Spleen (tissue), 11 donors: Measurements from ENCODE around the gene TTC34. TPM values are rescaled to one million over a fixed set of nuclear protein-coding genes. Genes with fewer than 3 reads are reported as not detected.
"Not testable (repeated sequence)": the region's sequence is repeated elsewhere in the genome, so short reads cannot be mapped to it uniquely, and the experiment has no call there.

Experiments used
- DNase-seq: peaks from one replicate; pipeline ENCODE4 v3.0.0-alpha.2; 2020
- H3K27ac ChIP-seq, 8 donors: fragments of 200-600 bp; sonication (generic) in 7 of 8; 1 replicate in 4 of 8; 2 replicates in 4 of 8; pipeline versions ENCODE4 v1.5.0 to v1.8.0; 2016 to 2021; ENCODE audit warnings: inconsistent platforms in 4 of 8, mild to moderate bottlenecking in 4 of 8, moderate library complexity in 1 of 8
- H3K27me3 ChIP-seq, 7 donors: fragments of 200-600 bp; sonication (generic) in 6 of 7; replicated peaks in 1 of 7; 1 replicate in 4 of 7; 2 replicates in 3 of 7; pipeline versions ENCODE4 v1.5.0 to v1.8.0; 2016 to 2021; ENCODE audit warnings: inconsistent platforms in 3 of 7, mild to moderate bottlenecking in 1 of 7
- H3K36me3 ChIP-seq, 6 donors: fragments of 200-600 bp; sonication (generic) in 5 of 6; 1 replicate in 4 of 6; 2 replicates in 2 of 6; pipeline versions ENCODE4 v1.5.0 to v1.8.0; 2016 to 2021; ENCODE audit warnings: inconsistent platforms in 2 of 6
- H3K4me1 ChIP-seq, 6 donors: fragments of 200-600 bp; sonication (generic) in 5 of 6; 1 replicate in 3 of 6; 2 replicates in 3 of 6; pipeline versions ENCODE4 v1.5.0 to v1.8.0; 2016 to 2021; ENCODE audit warnings: inconsistent platforms in 3 of 6
- H3K4me3 ChIP-seq, 8 donors: fragments of 200-600 bp; sonication (generic) in 7 of 8; 1 replicate in 4 of 8; 2 replicates in 4 of 8; pipeline versions ENCODE4 v1.5.0 to v1.8.0; 2016 to 2021; ENCODE audit warnings: inconsistent platforms in 4 of 8, mild to moderate bottlenecking in 4 of 8, moderate library complexity in 2 of 8
- H3K9me3 ChIP-seq, 8 donors: fragments of 200-600 bp; sonication (generic) in 7 of 8; 1 replicate in 4 of 8; 2 replicates in 4 of 8; pipeline versions ENCODE4 v1.5.0 to v1.8.0; 2016 to 2021; ENCODE audit warnings: inconsistent platforms in 4 of 8
- WGBS, 5 donors: extraction: QIAGEN DNeasy Blood & Tissue Kit in 3 of 5; methylation state at CpG; one replicate each; pipeline versions ENCODE4 v1.1.5 to v1.1.7; 2013 to 2018; 5-methylcytosine and 5-hydroxymethylcytosine counted together
- intact Hi-C: fragments of 100-400 bp; cut with DNase I; formaldehyde crosslinking; loops from one replicate; pipeline ENCODE4 v1.15.0; 2023; ENCODE audit warnings: low total_unique reads
- polyA plus RNA-seq, 3 donors: library from polyadenylated mRNA; stranded (reverse); fragments of 200-250 nt; gene quantifications; one replicate each; pipeline ENCODE4 v1.2.1, GENCODE V29; 2013
- total RNA-seq, 7 donors: library from RNA; depleted of rRNA in 3 of 7; stranded (reverse); fragments of >200 nt in 3 of 7; fragmentation: NEBNext Ultra II Directional in 4 of 7; extraction: Animal tissue kit (Norgen Biotek cat#: 25700) in 4 of 7; gene quantifications; one replicate each; pipeline versions ENCODE4 v1.1.0 to v1.2.1, GENCODE V29; 2016 to 2021
- donor health status: healthy with polysubstance abuse.
- donor health status: DM: no; HTN: no; CAD: no; lungs with moderate emphysema.
- donor health status: DM: no; HTN: no; CAD: no.
- donor health status: Bipolar disorder and iron deficiency.
- donor health status: healthy.
- donor health status: DM: no; HTN: no; CAD: no.
- donor health status: DM: yes; HTN: yes; CAD: no.

Gene TTC34
- total and polyA plus RNA-seq, 10 donors = 0.09 to 2.8 (median 1.4) TPM

DNA sequence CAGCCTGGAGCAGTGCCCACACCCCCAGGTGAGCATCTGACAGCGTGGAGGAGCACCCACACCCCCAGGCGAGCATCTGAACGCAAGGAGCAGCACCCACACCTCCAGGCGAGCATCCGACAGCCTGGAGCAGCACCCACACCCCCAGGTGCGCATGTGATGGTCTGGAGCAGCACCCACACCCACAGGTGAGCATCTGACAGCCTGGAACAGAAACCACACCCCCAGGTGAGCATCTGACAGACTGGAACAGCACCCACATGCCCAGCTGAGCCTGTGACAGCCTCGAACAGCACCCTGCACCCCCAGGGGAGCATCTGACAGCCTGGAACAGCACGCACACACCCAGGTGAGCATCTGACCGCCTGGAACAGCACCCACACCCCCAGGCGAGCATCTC is 46.9 kb downstream of the TTC34 start:
- H3K4me1 ChIP-seq, H3K9me3 ChIP-seq, intact Hi-C loops, H3K27ac ChIP-seq, H3K4me3 ChIP-seq, H3K36me3 ChIP-seq: not testable (repeated sequence)
- 31 to 60% (median 43%) methylated on average over 1 to 6 of the region's 10 CpGs; no CpG with 5 or more reads in 2 of the 5 donors for WGBS, 5 donors
- DNase-seq = peak; percentile 8
- H3K27me3 ChIP-seq = peaks cover 0 to 26% (median 0%) of the 10 kb centered on the region in 7 donors

DNA sequence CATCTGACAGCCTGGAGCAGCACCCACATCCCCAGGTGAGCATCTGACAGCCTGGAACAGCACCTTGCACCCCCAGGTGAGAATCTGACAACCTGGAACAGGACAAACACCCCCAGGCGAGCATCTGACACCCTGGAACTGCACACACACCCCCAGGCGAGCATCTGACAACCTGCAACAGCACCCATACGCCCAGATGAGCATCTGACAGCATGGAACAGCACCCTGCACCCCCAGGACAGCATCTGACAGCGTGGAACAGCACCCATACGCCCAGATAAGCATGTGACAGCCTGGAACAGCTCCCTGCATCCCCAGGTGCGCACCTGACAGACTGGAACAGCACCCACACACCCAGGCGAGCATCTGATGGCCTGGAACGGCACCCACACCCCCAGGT is 49.0 kb downstream of the TTC34 start:
- H3K4me3 ChIP-seq, H3K4me1 ChIP-seq, H3K9me3 ChIP-seq, H3K27ac ChIP-seq, intact Hi-C loops, H3K36me3 ChIP-seq: not testable (repeated sequence)
- H3K27me3 ChIP-seq = peaks cover 0 to 26% (median 0%) of the 10 kb centered on the region in 7 donors
- peak; percentile 27 for DNase-seq
- WGBS, 5 donors = 4 to 22% (median 20%) methylated on average over 1 to 8 of the region's 8 CpGs

DNA sequence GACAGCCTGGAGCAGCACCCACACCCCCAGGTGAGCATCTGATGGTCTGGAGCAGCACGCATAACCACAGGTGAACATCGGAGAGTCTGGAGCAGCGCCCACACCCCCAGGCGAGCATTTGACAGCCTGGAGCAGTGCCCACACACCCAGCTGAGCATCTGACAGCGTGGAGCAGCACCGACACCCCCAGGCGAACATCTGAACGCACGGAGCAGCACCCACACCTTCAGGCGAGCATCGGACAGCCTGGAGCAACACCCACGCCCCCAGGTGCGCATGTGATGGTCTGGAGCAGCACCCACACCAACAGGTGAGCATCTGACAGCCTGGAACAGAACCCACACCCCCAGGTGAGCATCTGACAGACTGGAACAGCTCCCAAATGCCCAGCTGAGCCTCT is 49.6 kb downstream of the TTC34 start:
- H3K27ac ChIP-seq, H3K9me3 ChIP-seq, H3K4me1 ChIP-seq, intact Hi-C loops, H3K4me3 ChIP-seq, H3K36me3 ChIP-seq: not testable (repeated sequence)
- DNase-seq = peak; percentile 8
- WGBS, 5 donors = 47 to 57% (median 52%) methylated on average over 11 to 13 of the region's 13 CpGs; no CpG with 5 or more reads in 1 of the 5 donors
- peaks cover 0 to 26% (median 0%) of the 10 kb centered on the region in 7 donors for H3K27me3 ChIP-seq

DNA sequence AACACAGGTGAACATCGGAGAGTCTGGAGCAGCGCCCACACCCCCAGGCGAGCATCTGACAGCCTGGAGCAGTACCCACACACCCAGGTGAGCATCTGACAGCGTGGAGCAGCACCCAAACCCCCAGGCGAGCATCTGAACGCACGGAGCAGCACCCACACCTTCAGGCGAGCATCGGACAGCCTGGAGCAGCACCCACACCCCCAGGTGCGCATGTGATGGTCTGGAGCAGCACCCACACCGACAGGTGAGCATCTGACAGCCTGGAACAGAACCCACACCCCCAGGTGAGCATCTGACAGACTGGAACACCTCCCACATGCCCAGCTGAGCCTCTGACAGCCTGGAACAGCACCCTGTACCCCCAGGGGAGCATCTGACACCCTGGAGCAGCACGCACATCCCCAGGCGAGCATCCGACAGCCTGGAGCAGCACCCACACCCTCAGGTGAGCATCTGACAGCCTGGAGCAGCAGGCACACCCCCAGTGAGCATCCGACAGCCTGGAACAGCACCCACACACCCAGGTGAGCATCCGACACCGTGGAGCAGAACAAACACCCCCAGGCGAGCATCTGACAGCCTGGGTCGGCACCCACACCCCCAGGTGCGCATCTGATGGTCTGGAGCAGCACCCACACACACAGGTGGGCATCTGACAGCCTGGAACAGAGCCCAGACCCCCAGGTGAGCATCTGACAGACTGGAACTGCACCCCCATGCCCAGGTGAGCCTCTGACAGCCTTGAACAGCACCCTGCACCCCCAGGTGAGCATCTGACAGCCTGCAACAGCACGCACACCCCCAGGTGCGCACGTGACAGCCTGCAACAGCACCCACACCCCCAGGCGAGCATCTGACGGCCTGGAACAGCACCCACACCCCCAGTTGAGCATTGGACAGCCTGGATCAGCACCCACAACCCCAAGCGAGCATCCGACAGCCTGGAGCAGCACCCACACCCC is 50.4 kb downstream of the TTC34 start:
- H3K27ac ChIP-seq, H3K4me1 ChIP-seq, H3K9me3 ChIP-seq, intact Hi-C loops, H3K4me3 ChIP-seq, H3K36me3 ChIP-seq: not testable (repeated sequence)
- DNase-seq = peak; percentile 10
- 33 to 51% (median 47%) methylated on average over 3 to 27 of the region's 27 CpGs for WGBS, 5 donors
- H3K27me3 ChIP-seq = peaks cover 0 to 26% (median 0%) of the 10 kb centered on the region in 7 donors

DNA sequence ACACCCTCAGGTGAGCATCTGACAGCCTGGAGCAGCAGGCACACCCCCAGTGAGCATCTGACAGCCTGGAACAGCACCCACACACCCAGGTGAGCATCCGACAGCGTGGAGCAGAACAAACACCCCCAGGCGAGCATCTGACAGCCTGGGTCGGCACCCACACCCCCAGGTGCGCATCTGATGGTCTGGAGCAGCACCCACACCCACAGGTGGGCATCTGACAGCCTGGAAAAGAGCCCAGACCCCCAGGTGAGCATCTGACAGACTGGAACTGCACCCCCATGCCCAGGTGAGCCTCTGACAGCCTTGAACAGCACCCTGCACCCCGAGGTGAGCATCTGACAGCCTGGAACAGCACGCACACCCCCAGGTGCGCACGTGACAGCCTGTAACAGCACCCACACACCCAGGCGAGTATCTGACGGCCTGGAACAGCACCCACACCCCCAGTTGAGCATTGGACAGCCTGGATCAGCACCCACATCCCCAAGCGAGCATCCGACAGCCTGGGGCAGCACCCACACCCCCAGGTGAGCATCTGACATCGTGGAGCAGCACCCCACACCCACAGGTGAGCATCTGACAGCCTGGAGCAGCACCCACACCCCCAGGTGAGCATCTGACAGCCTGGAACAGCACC is 51.3 kb downstream of the TTC34 start:
- H3K27ac ChIP-seq, H3K9me3 ChIP-seq, H3K4me1 ChIP-seq, H3K4me3 ChIP-seq, intact Hi-C loops, H3K36me3 ChIP-seq: not testable (repeated sequence)
- WGBS, 5 donors = 39 to 69% (median 50%) methylated on average over 8 to 14 of the region's 14 CpGs; no CpG with 5 or more reads in 1 of the 5 donors
- H3K27me3 ChIP-seq = peaks cover 0 to 26% (median 0%) of the 10 kb centered on the region in 7 donors
- peak; percentile 55 for DNase-seq

DNA sequence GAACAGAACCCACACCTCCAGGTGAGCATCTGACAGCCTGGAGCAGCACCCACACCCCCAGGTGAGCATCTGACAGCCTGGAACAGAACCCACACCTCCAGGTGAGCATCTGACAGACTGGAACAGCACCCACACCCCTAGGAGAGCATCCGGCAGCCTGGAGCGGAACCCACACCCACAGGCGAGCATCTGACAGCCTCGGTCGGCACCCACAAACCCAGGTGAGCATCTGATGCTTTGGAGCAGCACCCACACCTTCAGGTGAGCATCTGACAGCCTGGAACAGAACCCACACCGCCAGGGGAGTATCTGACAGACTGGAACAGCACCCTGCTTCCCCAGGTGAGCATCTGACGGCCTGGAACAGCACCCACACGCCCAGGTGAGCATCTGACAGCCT is 52.9 kb downstream of the TTC34 start:
- H3K4me1 ChIP-seq, H3K4me3 ChIP-seq, H3K27ac ChIP-seq, H3K9me3 ChIP-seq, intact Hi-C loops, H3K36me3 ChIP-seq: not testable (repeated sequence)
- peak; percentile 1 for DNase-seq
- H3K27me3 ChIP-seq = peaks cover 0 to 26% (median 0%) of the 10 kb centered on the region in 7 donors
- WGBS, 5 donors = 54 to 57% (median 55%) methylated on average over 7 of the region's 8 CpGs; no CpG with 5 or more reads in 2 of the 5 donors

DNA sequence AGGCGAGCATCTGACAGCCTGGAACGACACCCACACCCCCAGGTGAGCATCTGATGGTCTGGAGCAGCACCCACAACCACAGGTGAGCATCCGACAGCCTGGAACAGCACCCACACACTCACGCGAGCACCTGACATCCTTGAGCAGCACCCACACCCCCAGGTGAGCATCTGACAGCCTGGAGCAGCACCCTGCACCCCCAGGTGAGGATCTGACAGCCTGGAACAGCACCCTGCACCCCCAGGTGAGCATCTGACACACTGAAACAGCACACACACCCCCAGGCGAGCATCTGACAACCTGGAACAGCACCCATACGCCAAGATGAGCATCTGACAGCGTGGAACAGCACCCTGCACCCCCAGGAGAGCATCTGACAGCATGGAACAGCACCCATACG is 106.7 kb downstream of the TTC34 start:
- peak; percentile 9 for DNase-seq
- H3K9me3 ChIP-seq, H3K27me3 ChIP-seq, H3K4me3 ChIP-seq, H3K4me1 ChIP-seq, H3K36me3 ChIP-seq, intact Hi-C loops, H3K27ac ChIP-seq: not testable (repeated sequence)
- WGBS, 5 donors = 26 to 61% (median 40%) methylated on average over 4 to 5 of the region's 9 CpGs; no CpG with 5 or more reads in 2 of the 5 donors

DNA sequence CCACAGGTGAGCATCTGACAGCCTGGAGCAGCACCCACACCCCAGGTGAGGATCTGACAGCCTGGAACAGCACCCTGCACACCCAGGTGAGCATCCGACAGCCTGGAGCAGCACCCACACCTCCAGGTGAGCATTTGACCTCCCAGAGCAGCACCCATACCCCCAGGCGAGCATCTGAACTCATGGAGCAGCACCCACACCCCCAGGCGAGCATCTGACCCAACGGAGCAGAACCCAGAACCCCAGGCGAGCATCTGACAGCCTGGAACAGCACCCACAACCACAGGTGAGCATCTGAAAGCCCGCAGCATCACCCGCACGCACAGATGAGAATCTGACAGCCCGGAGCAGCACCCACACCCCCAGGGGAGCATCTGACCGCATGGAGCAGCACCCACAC is 111.3 kb downstream of the TTC34 start:
- H3K9me3 ChIP-seq, H3K4me3 ChIP-seq, H3K4me1 ChIP-seq, intact Hi-C loops, H3K36me3 ChIP-seq, H3K27ac ChIP-seq: not testable (repeated sequence)
- DNase-seq = peak; percentile 6
- 31 to 60% (median 51%) methylated on average over 1 to 6 of the region's 10 CpGs for WGBS, 5 donors
- peaks cover 0 to 11% (median 0%) of the 10 kb centered on the region in 7 donors for H3K27me3 ChIP-seq

DNA sequence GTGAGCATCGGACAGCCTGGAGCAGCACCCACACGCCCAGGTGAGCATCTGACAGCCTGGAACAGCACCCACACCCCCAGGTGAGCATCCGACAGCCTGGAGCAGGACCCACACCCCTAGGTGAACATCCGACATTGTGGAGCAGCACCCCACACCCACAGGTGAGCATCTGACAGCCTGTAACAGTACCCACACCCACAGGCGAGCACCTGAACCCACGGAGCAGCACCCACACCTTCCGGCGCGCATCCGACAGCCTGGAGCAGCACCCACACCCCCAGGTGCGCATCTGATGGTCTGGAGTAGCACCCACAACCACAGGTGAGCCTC is 113.2 kb downstream of the TTC34 start:
- WGBS, 5 donors = 51 to 61% (median 56%) methylated on average over 4 to 11 of the region's 11 CpGs
- H3K36me3 ChIP-seq, H3K9me3 ChIP-seq, H3K4me3 ChIP-seq, H3K27ac ChIP-seq, DNase-seq, H3K4me1 ChIP-seq, intact Hi-C loops: not testable (repeated sequence)
- peaks cover 0 to 17% (median 2%) of the 10 kb centered on the region in 7 donors for H3K27me3 ChIP-seq

DNA sequence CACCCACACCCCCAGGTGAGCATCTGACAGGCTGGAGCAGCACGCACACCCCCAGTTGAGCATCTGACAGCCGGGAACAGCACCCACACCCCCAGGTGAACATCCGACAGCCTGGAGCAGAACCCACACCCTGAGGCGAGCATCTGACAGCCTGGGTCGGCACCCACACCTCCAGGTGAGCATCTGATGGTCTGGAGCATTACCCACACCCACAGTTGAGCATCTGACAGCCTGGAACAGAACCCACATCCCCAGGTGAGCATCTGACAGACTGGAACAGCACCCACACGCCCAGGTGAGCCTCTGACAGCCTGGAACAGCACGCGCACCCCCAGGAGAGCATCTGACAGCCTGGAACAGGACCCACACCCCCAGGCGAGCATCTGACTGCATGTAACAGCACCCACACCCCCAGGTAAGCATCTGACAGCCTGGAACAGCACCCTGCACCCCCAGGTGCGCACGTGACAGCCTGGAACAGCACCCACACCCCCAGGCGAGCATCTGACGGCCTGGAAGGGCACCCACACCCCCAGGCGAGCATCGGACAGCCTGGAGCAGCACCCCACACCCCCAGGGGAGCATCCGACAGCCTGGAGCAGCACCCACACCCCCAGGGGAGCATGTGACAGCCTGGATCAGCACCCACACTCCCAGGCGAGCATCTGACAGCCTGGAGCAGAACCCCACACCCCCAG is 113.7 kb downstream of the TTC34 start:
- intact Hi-C loops, H3K9me3 ChIP-seq, H3K36me3 ChIP-seq, H3K4me3 ChIP-seq, H3K4me1 ChIP-seq, H3K27ac ChIP-seq: not testable (repeated sequence)
- H3K27me3 ChIP-seq = peaks cover 0 to 17% (median 2%) of the 10 kb centered on the region in 7 donors
- WGBS, 5 donors = 34 to 55% (median 38%) methylated on average over 10 to 16 of the region's 17 CpGs
- DNase-seq = peak; percentile 79
